ENCODE measurements around the gene TRAP1.

DNA sequence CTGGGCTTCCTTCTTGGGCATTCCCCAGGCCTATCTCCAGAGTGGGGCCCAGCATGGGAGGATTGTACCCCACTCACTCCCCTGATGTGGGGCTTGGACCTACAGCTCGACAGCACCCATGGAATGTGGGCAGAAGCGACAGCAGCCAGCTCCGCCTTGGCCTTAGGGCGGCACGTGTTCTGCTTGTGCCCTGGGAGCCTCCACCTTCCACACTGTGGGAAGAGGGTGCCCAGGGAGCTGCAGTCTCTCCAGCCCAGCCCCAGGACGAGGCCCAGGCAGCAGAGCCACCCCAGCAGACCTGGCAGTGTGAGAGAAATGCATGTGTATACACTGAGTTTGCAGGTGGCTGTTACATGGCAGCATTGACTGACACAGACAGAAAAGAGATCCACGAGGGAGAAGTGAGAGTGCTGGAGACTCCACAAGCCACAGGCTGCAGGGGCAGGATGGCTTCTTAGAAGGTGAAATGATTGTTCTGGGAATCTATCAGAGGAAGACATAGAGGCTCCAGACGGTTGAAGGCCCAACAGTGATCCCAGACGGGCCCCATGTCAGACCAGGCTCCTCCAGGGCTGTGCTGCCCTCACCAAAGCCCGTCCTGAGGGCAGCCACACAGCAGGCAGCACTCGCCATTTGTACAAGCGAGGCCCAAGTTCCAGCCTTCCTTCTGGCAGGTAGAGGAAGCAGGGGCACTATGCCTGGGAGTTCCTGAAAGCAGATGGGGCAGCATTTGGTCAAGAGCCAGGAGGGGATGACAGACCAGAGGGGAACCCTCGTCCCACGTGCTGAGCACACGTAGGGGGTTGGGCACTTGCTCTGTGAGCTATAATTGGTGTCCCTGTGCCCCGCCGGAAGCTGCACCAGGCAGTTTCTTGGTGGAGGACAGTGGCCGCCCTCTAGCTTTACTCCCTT, 65.6 kb downstream of the TRAP1 start:
- no peak for TF ChIP-seq YY1 (IDR thresholded peaks at IDR 0.05; ENCODE audit: insufficient read depth, insufficient read length)
- no peak for TF ChIP-seq ZNF274 (IDR thresholded peaks at IDR 0.05; ENCODE audit: low read depth, low read length)
- no peak for TF ChIP-seq SUZ12 (IDR thresholded peaks at IDR 0.05; ENCODE audit: extremely low read depth, insufficient read depth, insufficient read length)
